HG03354 (cell line): ENCODE results near the gene LIN28B.
"Not testable (repeated sequence)": the region's sequence is repeated elsewhere in the genome, so short reads cannot be mapped to it uniquely, and the experiment has no call there.

Source experiments
- ATAC-seq: cut with Tn5 transposase; IDR thresholded peaks from one replicate; pipeline ENCODE4 v1.9.1; 2021; ENCODE audit warnings: mild to moderate bottlenecking; ENCODE audit not compliant: unreplicated experiment, poor library complexity, severe bottlenecking

The LIN28B gene, protein sequence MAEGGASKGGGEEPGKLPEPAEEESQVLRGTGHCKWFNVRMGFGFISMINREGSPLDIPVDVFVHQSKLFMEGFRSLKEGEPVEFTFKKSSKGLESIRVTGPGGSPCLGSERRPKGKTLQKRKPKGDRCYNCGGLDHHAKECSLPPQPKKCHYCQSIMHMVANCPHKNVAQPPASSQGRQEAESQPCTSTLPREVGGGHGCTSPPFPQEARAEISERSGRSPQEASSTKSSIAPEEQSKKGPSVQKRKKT

DNA sequence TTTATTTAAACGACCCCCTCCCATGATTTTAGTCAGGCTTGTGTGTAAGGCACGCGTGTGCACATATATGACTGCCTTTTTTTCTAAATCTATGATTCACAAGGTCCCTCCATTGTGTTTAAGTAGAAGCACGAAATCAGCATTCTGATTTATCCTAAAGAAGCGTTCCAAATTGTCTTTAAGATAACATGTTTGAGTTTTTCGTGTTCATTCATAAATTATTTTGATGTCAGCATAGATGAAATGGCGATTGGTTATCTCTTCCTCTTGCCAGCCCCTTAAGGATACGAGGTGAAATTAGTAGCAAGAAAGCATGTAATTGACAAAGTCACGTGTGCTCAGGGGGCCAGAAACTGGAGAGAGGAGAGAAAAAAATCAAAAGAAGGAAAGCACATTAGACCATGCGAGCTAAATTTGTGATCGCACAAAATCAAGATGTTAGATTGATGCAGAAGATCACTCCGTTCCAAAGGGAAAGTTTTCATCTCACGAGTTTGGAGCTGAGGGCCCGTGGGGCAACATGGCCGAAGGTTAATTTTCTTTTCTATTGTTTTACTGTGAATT, at the start of gene LIN28B:
Gene LIN28B (plus strand): TSS at position 377 of the 564 bp plus-strand sequence. CDS start 144 bp downstream, at position 521.
- no peak for ATAC-seq

DNA sequence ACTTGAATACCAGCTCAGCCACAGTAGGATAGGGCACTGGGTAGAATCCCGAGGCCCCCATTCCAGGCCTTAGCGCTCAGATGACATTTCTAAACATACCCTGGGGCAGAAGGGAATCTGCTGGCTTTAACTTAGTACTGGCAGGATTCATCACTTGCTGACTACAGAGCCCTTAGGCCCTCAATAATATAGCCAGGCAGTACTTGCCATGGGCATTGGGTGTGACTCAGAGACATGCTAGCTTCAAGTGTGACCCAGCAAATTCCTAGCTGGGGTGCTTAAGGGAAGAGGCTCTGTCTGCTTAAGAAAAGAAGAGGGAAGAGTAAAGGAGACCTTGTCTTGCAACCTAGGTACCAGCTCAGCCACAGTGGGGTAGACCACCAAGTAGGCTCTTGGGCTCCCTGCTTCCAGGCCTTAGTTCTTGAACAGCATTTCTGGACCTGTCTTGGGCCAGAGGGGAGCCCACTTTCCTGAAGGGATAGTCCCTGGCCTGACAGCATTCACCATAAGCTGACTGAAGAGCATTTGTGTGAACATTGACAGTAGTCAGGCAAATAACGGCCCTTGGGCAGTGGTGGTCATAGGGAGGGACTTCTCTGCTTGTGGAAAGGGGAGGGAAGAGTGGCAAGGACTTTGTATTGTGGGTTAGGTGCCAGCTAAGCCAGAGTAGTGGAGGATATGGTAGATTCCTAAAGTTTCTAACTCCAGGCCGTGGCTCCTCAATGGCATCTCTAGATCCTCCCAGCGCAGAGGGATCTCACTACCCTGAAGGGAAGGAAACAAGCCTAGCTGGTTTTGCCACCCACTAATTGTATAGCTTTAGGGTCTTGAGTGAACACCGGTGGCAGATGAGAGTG, 48.6 kb upstream of the LIN28B start:
- ATAC-seq = no peak

DNA sequence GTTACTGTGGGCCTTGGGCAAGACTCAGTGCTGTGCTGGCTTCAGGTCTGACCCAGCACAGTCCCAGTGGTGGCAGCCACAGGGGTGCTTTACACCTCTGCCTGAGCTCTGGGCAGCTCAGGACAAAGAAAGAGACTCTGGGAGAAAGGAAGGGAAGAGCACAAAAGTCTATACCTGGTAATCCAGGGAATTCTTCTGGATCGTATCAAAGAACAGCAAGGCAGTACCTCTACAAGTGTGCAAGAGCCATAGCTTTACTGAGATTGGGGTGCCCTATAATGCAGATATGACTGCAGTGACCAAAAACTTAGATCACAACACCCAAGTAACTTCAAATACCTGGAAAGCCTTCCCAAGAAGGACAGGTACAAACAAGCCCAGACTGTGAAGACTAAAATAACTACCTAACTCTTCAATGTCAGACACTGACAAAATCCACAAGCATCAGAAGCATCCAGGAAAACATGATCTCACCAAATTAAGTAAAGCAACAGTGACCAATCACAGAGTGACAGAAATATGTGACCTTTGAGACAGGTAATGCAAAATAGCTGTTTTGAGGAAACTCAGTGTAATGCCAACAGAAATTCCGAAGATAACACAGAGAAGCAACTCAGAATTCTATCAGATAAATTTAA, 47.9 kb upstream of the LIN28B start:
- ATAC-seq = no peak

DNA sequence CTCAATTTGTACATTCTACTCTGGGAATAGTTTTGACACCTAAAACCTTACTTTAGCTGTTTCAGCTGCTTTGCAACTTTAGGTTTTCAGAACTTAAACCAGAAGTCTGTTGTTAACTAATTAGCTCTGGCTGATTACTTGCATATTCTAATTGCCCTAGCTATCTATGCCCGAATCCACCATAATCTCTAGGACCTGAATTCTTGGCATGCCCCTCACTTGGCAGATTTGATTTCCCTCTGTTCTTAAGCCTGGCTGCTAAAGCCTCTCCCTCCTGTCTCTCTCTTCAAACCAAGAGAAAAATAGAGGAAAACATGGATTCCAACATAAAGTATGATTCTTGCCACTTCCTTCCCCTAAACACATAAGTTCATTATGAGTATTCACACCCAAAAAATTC, 35.0 kb upstream of the LIN28B start:
- ATAC-seq = no peak

DNA sequence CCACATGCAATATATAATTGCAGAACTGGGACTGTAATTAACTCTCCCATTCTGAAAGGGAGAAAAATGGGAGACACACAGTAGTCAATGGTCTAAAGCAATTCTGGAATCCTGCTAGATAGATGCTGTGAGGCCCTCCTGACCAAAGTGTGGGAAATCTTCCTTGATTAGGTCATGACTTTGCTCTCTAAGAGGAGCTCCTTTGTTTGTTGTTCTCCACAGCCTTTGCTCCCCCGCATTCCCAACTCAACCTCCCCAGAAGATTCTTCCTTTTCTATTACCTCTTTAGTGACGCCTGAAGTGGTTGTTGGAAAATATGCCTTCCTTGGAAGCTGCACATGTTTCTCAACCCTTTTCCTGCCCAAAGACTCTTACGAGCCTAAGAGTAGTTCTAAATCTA, 28.8 kb upstream of the LIN28B start:
- ATAC-seq = no peak

DNA sequence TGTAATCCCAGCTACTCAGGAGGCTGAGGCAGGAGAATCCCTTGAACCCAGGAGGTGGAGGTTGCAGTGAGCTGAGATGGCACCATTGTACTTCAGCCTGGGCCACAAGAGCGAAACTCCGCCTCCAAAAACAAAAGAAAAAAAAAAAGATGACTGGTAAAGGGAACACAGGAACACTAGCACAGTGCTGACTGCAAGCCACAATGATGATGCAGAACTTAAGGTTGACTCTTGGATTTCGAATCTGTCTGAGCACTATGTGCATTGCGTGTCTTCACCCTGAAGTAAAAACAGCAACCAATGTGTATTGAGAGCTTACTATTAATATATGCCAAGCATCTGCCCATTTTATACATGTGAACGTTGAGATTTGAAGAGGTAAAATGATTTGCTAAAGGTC, 27.6 kb upstream of the LIN28B start:
- no peak for ATAC-seq

DNA sequence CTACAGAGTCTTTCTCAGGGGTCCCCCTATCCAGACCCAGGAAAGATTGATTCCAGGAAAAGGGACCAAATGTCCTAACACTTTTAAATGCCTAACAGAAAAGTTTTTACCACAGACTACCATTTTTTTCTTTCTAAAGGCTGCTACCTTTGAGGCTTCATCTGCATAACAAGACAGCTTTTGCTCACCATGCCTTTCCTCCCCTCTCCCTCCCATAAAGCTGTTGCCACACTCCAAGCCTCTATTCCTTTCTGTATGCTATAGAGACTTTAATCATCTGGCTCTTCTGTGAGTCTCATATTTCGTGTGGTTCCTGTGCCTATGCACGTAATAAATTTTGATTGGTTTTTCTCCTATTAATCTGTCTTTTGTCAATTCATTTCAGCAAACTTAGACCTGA, 26.0 kb upstream of the LIN28B start:
- no peak for ATAC-seq

DNA sequence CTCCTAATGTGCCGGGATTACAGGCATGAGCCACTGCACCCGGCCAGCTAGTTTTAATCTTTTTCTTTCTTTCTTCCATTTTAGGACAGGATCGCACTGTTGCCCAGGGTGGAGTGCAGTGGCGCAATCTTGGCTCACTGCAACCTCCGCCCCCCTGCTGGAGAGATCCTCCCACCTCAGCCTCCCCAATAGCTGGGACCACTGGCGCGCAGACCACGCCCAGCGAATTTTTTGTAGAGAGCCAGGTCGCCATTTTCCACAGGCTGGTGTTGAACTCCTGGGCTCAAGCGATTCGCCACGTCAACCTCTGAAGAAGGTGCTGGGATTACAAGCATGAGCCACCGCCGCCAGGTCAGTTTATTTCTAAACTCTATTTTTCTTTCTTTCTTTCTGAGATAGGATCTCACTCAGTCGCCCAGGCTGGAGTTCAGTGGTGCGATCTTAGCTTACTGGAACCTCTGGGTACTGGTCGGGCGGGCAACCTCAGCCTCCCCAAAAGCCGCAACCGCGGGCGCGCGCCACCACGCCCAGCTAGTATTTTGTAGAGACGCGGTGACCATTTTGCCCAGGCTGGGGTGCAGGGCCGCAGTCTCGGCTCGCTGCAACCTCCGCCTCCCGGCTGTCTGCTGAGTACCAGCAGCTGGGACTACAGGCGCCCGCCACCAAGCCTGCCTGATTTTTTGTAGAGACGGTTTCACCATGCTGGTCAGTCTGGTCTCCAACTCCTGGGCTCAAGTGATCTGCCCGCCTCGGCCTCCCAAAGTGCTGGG, 20.0 kb upstream of the LIN28B start:
- ATAC-seq = no peak

DNA sequence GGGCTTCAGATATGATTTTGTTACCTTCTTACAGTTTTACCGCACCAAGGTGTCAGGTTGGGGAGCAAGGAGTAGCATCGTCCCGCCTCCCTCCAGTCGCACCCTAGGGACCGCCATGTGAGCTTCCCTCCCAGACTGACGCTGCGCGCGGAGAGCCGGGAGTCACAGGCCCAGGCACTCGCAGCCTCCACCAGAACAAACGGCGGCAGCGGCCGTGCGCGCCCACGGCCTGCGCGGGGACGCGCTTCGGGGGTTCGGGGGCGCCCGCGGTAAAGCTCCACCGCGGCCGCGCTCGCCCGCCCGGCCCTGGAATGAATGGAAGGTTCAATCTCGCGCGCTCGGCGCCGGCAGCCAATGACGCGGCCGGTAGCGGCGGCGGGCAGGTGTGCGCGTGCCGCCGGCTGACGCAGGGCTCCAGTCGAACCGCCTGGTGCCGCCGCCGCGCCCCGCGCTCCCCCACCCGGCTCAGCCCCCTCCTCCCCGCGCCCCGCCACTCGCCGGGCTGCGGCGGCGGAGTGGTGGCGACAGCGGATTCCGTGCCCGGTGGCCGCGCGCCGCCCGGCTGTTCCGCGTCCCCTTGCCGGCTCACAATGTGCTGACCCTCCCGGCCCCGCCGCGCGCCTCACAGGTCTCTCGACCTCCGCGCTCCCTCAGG, 16.5 kb upstream of the LIN28B start:
- no peak for ATAC-seq

DNA sequence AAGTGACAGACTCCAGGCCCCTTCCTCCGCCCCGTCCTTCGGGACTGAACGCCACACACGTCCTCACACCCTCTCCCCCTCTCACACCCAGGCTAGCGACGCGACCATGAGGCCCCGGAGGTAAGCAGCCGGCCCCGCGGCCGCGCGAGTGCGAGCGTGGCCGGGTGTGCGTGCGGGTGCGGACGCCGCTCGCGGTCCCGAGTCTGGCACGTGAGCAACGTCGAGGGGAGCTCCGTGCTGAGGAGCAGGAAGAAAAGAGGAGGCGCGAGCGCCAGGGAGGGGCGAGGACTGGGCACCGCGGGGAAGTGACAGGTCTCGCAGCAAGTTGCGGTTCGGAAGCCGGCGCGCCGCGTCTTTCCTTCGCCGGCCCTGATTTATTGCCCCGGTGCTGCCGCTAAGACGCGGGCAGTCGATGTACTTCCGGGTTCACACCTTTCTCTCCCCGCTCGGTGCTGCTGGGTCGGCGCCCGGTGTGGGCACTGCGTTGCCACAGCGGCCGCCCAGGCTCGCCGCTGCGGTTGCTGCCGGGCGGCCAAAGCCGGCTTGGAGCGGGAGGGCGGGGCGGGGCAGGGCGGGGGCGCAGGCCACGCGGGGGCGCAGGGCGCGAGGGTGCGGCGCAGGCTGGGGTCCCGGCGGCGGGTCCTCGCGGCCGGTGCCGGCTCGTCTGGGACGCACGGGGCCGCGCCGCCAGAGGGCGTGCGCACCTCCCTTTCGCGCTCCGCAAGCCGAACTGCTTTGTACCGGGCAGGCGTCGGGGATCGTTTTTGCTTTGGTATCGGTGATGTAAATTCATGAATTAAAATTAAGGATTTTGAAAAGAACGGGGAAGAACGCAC, 15.8 kb upstream of the LIN28B start:
- peak; percentile 83 for ATAC-seq

DNA sequence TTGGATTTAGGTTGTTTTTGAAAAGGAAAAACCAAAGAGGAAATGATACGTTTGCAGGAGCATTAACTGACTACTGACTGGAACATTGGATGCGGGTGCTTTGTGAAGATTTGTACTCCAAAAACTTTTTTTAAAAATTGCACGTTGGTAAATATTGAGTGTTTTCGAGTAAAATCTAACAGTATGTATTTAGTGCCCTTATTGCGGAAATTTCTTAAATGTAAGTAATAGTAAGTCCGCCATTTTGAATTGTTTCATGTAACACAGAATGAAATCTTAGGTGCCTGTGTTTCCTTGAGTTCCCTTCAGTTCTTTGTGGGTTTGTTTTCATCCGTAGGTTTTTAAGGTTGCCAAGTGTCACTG, 15.2 kb upstream of the LIN28B start:
- ATAC-seq = no peak

DNA sequence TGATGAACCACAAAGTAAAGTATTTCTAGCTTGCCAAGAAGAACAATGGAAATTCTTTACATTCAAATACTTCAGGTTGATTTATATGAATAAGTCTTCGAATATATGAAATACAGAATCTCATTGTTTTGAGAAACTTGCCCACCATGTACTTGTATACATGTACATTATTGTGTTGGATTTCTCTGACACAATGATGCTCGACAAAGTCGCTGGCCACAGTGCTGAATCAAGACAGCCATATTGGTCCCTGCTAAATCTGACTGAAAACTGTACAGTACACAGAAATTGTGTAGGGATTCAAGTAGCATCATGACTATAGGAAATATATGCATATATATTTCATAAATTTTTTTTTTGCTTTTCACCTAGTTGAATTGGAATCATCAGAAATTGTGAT, 13.1 kb upstream of the LIN28B start:
- no peak for ATAC-seq

DNA sequence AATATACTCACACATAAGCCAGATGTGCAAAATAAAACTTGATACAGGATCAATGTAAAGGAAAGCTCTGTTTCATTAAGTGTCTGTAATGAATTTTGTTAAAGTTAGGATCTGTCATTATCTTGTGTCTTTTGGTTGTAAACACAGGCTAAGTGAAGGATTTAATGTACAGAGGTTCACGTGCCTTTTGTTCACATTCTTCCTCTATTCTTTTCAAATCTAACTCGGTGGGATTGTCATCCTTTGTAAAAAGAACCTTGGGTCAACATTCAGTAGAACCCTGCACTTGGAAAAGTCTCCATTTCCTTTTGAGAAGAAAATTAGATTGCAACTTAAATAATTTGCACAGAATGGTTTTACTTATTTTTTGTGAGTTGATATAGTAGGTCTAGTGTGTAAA, 7.7 kb upstream of the LIN28B start:
- ATAC-seq = no peak

DNA sequence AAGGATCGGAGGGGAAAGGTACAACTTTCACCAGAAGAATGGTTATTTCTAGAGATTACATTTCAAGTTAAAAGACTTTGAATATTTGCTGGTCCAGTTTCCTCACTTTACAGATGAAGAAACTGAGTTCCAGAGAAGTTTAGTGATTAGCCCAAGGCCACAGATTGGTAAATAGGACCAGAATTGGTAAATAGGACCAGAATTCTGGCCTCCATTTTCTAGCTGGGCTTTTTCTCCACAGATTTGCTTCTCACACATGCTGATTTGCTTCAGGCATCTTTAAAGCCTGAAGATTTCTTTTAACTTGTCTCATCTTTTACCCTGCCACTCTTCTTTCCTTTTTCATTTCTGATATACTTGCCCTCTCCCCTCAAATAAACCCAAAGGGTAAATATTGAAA, 5.2 kb upstream of the LIN28B start:
- no peak for ATAC-seq

DNA sequence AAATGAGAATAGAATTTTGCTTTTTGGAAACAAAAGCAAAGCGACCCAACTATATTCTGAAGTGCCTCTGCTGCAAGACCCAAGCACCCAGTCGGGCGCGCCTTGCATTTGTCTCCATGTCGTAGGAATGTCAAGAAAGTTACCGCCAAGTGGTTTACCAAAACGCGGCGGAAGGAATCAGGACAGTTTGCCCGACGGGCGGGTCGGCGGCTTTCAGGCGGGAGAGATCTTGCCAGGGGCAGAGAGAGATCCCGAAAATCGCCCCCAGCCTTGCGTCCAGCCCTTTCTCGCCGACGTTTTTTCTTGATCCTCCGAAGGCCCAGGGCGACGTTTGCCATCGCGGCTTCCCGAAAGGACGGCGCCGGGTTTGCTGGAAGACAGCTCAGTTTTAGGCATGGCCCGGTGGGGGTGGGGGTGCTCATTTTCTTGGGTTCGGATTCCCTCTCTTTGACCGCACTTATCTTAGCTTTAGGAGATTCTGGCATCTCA, 4.0 kb upstream of the LIN28B start:
- no peak for ATAC-seq

DNA sequence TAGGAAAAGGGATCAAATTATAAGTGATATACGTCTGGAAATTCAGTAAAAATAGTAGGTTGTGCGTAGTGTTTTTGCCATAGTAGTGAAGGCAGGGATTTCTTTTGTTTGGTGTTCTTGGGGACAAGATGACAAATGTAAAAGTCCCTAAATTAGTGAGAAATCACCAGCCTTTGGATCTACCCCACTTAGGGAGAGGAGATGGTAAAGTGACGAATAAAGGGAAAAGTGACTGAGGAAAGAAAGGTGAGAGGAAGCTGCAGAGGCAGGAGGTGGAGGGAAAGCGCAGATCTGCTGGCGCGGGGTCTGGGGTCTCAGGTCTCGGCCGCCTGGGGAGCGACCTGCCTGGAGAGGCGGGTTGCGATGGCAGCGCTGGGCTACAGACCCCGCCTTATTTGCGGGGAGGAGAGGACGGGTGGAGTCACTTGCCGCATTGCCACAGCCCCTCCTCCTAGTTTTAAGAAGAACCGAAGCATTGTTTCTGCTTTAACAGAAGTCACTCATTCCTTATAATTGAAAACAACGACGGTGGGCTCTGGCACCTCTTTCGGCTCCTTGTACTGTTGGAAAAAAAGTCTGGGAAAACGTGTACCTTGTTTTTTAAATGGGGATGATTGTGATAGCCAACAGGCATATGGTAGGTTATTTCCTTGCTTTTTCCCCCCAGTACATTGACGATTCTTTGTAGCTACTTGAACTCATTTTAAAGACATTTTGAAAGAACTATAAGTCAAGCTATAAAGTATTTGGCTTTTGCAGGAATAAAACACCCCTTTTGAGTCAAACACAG, 3.3 kb upstream of the LIN28B start:
- ATAC-seq = not testable (repeated sequence)

DNA sequence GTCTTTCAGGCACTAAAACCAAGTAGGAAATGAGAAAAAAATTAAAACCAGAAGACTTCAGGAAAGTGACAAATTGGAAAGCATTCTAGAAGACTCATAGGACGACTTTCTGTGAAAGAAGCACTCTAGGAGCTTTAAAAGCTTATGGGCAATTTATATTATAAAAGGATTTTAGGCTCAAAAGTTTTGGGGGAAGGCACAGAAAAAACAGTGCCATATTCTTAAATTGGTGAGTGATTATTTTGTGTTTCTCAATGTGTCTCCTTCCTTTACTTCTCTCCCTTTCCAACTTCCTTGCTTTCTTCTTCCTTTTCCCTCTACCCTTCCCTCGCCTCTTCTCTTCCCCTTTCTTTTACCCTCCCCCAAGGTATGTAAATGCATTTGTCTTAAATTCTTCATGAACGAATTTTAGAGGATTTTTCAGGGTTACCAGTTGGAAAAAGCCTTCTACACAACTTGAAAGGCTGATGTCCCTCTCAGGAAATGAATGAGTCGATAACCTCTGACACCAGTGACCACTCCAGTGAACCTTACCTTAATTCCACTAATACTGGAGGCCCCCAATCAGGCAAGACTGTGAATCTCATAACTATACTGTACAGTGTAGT, 2.6 kb upstream of the LIN28B start:
- ATAC-seq = no peak
